AG09309 (cell line): Measurements from ENCODE around the gene L1CAM.

ENCODE experiments used
- DNase-seq: peaks from one replicate; pipeline ENCODE4 v3.0.0-alpha.2; 2010; ENCODE audit warnings: low read depth
- H3K4me3 ChIP-seq: 2 replicates; pipeline ENCODE4 v1.5.1; 2011; ENCODE audit warnings: mild to moderate bottlenecking, low read depth, low read length, moderate library complexity; ENCODE audit not compliant: control insufficient read depth
- TF ChIP-seq, protein P1 (sequence below): IDR thresholded peaks from 2 replicates; pipeline ENCODE4 v1.5.1; 2011; ENCODE audit warnings: mild to moderate bottlenecking, low read depth, low read length, inconsistent platforms; ENCODE audit not compliant: insufficient read depth, control insufficient read depth; ENCODE audit errors: missing control alignments

Gene L1CAM

DNA sequence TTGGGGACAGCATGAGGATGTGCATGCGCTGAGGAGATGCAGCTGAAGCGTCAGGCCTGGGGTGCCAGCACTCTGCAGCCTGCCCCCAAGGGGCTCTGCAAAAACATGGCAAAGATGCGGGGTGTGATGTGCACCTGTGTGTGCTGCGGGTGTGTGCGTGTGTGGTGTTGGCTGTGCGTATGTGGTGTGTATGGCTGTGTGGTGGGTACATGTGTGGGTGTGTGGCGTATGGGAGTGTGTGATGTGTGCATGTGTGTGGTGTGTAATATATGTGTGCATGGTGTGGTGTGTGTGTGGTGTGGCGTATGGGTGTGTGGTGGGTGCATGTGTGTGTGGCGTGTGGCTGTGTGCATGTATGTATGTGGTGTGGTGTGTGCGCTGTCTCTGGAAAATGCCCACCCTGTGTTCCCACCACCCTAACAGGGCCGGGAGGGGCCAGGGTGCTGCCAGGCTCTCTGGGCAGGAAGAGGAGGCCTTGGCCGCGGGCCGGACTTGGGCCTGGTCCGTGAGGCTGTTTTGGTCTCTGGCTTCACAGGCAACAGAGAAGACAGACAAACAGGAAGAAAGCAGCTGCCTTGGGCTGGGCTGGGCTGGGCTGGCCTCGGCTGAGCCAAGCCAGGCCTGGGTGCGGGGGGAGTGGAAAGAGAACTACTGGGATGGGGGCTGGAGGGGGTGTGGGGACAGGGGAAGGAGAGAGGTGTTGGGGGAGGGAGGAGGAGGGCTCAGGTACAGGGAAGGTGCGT lies 17.4 kb upstream of the L1CAM start:
- no peak for DNase-seq
- H3K4me3 ChIP-seq = no peak overlapping the region
- TF ChIP-seq, protein P1, sequence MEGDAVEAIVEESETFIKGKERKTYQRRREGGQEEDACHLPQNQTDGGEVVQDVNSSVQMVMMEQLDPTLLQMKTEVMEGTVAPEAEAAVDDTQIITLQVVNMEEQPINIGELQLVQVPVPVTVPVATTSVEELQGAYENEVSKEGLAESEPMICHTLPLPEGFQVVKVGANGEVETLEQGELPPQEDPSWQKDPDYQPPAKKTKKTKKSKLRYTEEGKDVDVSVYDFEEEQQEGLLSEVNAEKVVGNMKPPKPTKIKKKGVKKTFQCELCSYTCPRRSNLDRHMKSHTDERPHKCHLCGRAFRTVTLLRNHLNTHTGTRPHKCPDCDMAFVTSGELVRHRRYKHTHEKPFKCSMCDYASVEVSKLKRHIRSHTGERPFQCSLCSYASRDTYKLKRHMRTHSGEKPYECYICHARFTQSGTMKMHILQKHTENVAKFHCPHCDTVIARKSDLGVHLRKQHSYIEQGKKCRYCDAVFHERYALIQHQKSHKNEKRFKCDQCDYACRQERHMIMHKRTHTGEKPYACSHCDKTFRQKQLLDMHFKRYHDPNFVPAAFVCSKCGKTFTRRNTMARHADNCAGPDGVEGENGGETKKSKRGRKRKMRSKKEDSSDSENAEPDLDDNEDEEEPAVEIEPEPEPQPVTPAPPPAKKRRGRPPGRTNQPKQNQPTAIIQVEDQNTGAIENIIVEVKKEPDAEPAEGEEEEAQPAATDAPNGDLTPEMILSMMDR = no peak

- H3K4me3 ChIP-seq = no peak overlapping the region
- TF ChIP-seq, protein P1 = no peak
- no peak for DNase-seq
Measured at GRCh38 chrX:153902385-153902784, 16.4 kb upstream of the L1CAM start.

- no peak for DNase-seq
- H3K4me3 ChIP-seq = no peak overlapping the region
- TF ChIP-seq, protein P1 = no peak
Measured at GRCh38 chrX:153901753-153902140, 15.8 kb upstream of the L1CAM start.

GRCh38 chrX:153900831-153901752 lies 15.1 kb upstream of the L1CAM start:
- H3K4me3 ChIP-seq = no peak overlapping the region
- TF ChIP-seq, protein P1 = no peak
- DNase-seq = peak; percentile 52

DNA sequence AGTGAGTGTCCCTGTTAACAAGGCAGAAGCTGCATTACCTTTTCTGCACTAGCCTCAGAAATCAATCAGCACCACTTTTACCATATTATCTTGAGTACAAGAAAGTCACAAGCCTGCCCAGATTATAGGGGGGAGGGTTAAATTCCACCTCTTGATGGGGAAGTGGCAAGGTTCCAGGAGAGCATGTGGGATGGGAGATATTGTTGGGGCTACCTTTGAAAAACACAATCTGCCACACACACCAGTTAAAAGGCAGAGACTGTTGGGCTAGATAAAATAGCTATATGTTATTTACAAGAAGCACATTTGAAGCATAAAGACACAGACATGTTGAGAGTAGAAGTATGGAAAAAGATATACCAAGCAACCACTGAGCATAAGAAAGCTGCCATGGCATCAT lies 11.9 kb upstream of the L1CAM start:
- TF ChIP-seq, protein P1 = no peak
- no peak overlapping the region for H3K4me3 ChIP-seq
- DNase-seq = no peak

- H3K4me3 ChIP-seq = no peak overlapping the region
- TF ChIP-seq, protein P1 = no peak
- DNase-seq = no peak
Measured at GRCh38 chrX:153889123-153889522, 3.1 kb upstream of the L1CAM start.
